H1 (cell line): ENCODE results near the gene PPARD.

ENCODE experiments used
- BCL11A ChIP-seq, 2 experiments: IDR thresholded peaks; one replicate each; pipeline ENCODE4 v1.6.1; 2011; ENCODE audit warnings: low read depth in 2 of 2, low read length in 2 of 2, mild to moderate bottlenecking in 2 of 2
- CEBPB ChIP-seq: IDR thresholded peaks from 2 replicates; pipeline ENCODE4 v1.6.1; 2012; ENCODE audit warnings: low read depth, low read length
- CTCF ChIP-seq, 3 experiments: IDR thresholded peaks; 1 replicate in 2 of 3; 2 replicates in 1 of 3; pipeline versions ENCODE4 v1.5.1 to v1.6.1; 2011; ENCODE audit warnings: low read length in 3 of 3, mild to moderate bottlenecking in 3 of 3, inconsistent platforms in 2 of 3, low read depth in 1 of 3, moderate library complexity in 1 of 3; ENCODE audit not compliant: insufficient read depth in 1 of 3; ENCODE audit errors: control extremely low read depth in 1 of 3
- EGR1 ChIP-seq: IDR thresholded peaks from 2 replicates; pipeline ENCODE4 v1.6.1; 2011; ENCODE audit warnings: low read depth, low read length, borderline replicate concordance
- EZH2 ChIP-seq: fragments of 200-600 bp; sonication (generic); IDR thresholded peaks from 2 replicates; pipeline ENCODE4 v1.7.1; 2012; ENCODE audit warnings: low read depth, mild to moderate bottlenecking, moderate library complexity, low read length, inconsistent platforms; ENCODE audit not compliant: severe bottlenecking
- POLR2AphosphoS5 ChIP-seq: IDR thresholded peaks from 2 replicates; pipeline ENCODE4 v1.6.1; 2011; ENCODE audit warnings: low read depth, low read length

DNA sequence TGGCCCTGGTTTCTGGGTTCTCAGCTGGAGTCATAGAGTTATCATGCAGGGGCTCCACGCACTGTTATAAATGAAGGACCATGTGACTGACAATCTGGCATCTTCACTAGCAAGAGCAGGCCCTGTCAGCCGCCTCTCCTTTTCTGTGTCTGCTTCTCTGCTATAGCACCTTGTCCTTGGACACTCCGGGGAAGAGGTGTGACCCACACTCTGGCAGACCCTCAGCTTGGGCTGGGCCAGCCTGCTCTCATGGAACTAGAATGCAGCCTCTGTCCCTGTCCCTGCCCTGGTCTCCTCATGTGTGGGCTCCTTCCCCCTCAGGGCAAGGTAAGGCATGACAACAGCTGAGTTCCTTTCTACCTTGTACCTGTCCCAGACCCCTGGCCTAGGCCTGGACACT, 98.8 kb downstream of the PPARD start:
- TF ChIP-seq EGR1, result no peak
- TF ChIP-seq CTCF (IDR thresholded peaks at IDR 0.05; ENCODE audit: control extremely low read depth in 1 of 3, insufficient read depth in 1 of 3, low read depth in 1 of 3, low read length in 3 of 3), result no peak
- TF ChIP-seq EZH2, result no peak
- no peak for TF ChIP-seq BCL11A (IDR thresholded peaks at IDR 0.05; ENCODE audit: low read depth in 2 of 2, low read length in 2 of 2)
- TF ChIP-seq CEBPB, result no peak
- TF ChIP-seq POLR2AphosphoS5, result no peak
